DND-41 (cell line): ENCODE measurements around the gene NRXN3.

Experiments used
- ATAC-seq: fragments of 200-7000 bp; cut with Tn5 transposase; 3 replicates; pipeline ENCODE4 v1.9.1; 2021; ENCODE audit warnings: low read depth; ENCODE audit not compliant: insufficient read depth
- DNase-seq: peaks from one replicate; pipeline ENCODE4 v3.0.0-alpha.2; 2020
- H2AFZ ChIP-seq: 2 replicates; pipeline ENCODE4 v1.6.0; 2012; ENCODE audit warnings: low read depth, low read length
- H3K27ac ChIP-seq: 2 replicates; pipeline ENCODE4 v1.5.1; 2012; ENCODE audit warnings: low read length, inconsistent platforms
- H3K27me3 ChIP-seq: fragments of 200-600 bp; sonication (generic); 2 replicates; pipeline ENCODE4 v1.6.0; 2012; ENCODE audit warnings: low read length, mild to moderate bottlenecking, inconsistent platforms; ENCODE audit not compliant: insufficient read depth, poor library complexity
- H3K36me3 ChIP-seq: 2 replicates; pipeline ENCODE4 v1.5.1; 2012; ENCODE audit warnings: low read length, inconsistent platforms; ENCODE audit not compliant: insufficient read depth
- H3K4me1 ChIP-seq: 2 replicates; pipeline ENCODE4 v1.5.1; 2012; ENCODE audit warnings: mild to moderate bottlenecking, low read length; ENCODE audit not compliant: insufficient read depth
- H3K4me2 ChIP-seq: 2 replicates; pipeline ENCODE4 v1.6.0; 2012; ENCODE audit warnings: mild to moderate bottlenecking, moderate library complexity, low read length, inconsistent platforms; ENCODE audit not compliant: insufficient read depth
- H3K4me3 ChIP-seq, 2 experiments: fragments of 200-600 bp in 1 of 2; shearing (Covaris generic) in 1 of 2; 2 replicates each; pipeline ENCODE4 v1.5.1; 2012 to 2016; ENCODE audit warnings: inconsistent platforms in 2 of 2, low read length in 2 of 2, mild to moderate bottlenecking in 2 of 2, low read depth in 1 of 2, moderate library complexity in 1 of 2
- H3K79me2 ChIP-seq: 2 replicates; pipeline ENCODE4 v1.6.0; 2012; ENCODE audit warnings: low read length, inconsistent platforms; ENCODE audit not compliant: insufficient read depth
- H3K9ac ChIP-seq: 2 replicates; pipeline ENCODE4 v1.6.0; 2012; ENCODE audit warnings: low read depth, mild to moderate bottlenecking, inconsistent platforms, low read length, moderate library complexity
- H3K9me3 ChIP-seq: 2 replicates; pipeline ENCODE4 v1.5.1; 2012; ENCODE audit warnings: low read length, moderate library complexity, mild to moderate bottlenecking, inconsistent platforms; ENCODE audit not compliant: insufficient read depth, severe bottlenecking
- H4K20me1 ChIP-seq: 2 replicates; pipeline ENCODE4 v1.6.0; 2012; ENCODE audit warnings: low read length; ENCODE audit not compliant: insufficient read depth
- CTCF ChIP-seq: IDR thresholded peaks from 2 replicates; pipeline ENCODE4 v1.5.1; 2012; ENCODE audit warnings: borderline replicate concordance, low read length, moderate library complexity, mild to moderate bottlenecking; ENCODE audit not compliant: poor library complexity, severe bottlenecking; ENCODE audit errors: extremely low read depth
- EZH2 ChIP-seq: IDR thresholded peaks from 3 replicates; pipeline ENCODE4 v1.6.1; 2012; ENCODE audit warnings: borderline replicate concordance, low read depth, mild to moderate bottlenecking, moderate library complexity, low read length, inconsistent platforms; ENCODE audit not compliant: severe bottlenecking

NRXN3 gene

GRCh38 chr14:79418649-79419415, 1248.7 kb downstream of the NRXN3 start:
- Histone ChIP-seq H2AFZ (no peak overlapping the region), H3K4me3 (no peak overlapping the region), H3K4me1 (no peaks in the 10 kb centered on the region), H3K36me3 (no peaks in the 10 kb centered on the region), H3K9me3 (no peaks in the 10 kb centered on the region), H3K4me2 (no peak overlapping the region), H3K27ac (no peak overlapping the region), H4K20me1 (no peaks in the 10 kb centered on the region), H3K9ac (no peak overlapping the region), H3K79me2 (no peaks in the 10 kb centered on the region), H3K27me3 (no peaks in the 10 kb centered on the region)
- ATAC-seq, result no peak
- no peak for TF ChIP-seq EZH2
- TF ChIP-seq CTCF, result no peak
- no peak for DNase-seq

DNA sequence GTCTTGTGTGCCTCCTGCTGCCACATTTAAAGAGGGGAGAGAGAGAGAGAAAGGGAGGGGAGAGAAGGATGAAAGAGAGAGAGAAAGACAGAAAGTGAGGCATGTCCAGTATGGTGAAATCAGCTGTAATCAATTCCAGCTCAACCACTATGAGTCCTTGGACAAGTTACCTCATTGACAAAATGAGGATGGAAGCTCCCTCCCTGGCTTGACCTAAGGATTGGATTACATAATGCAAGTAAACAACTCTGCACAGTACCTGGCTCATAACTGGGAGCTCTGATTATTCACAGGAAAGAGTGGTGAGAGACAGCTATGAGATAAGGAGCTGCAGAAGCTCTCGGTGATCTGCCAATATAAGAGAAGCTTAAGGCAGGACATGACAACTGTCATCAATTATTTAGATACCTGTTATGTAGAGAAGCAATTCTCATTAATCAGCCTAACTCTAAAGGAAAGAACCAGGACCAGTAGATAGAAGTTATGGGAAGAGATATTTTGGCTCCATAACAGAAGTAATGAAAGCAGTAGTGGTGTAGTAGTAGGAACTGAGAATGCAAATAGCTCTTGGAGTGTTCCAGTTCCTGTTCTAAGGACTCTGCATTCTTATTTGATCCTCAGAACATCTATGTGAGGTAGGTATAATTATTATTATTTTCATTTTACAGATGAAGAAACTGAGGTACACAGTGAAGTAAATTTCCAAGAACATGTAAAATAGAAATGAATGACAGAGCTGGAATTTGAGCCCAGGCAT, 1249.6 kb downstream of the NRXN3 start:
- no peak overlapping the region for H3K27ac ChIP-seq
- no peaks in the 10 kb centered on the region for H3K27me3 ChIP-seq
- no peak overlapping the region for H3K4me2 ChIP-seq
- no peak for DNase-seq
- no peaks in the 10 kb centered on the region for H3K9me3 ChIP-seq
- ATAC-seq, result no peak
- no peak for TF ChIP-seq EZH2
- no peak for TF ChIP-seq CTCF
- no peaks in the 10 kb centered on the region for H3K4me1 ChIP-seq
- no peaks in the 10 kb centered on the region for H3K79me2 ChIP-seq
- H3K9ac ChIP-seq, result no peak overlapping the region
- H4K20me1 ChIP-seq, result no peaks in the 10 kb centered on the region
- no peaks in the 10 kb centered on the region for H3K36me3 ChIP-seq
- H2AFZ ChIP-seq, result no peak overlapping the region
- no peak overlapping the region for H3K4me3 ChIP-seq

DNA sequence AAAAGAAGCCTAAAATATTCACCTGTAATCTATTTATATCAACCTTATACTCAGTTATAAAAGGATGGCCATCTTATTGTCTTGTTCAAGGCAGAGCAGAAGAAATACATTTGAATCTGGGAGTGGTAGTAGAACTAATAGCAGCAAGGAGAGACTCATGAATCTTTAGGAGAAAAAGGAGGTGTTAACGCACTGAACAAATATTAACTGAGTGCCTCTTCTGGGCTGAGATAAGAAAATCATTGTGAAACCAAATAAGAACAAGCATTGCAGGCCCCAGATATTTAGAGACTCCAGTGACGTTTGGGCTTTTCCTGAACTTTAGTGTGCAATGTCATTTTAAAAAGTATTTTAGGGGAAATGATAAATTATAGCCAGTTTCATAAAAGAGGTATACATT, 1250.6 kb downstream of the NRXN3 start:
- Histone ChIP-seq H3K27me3 (no peaks in the 10 kb centered on the region), H3K4me1 (no peaks in the 10 kb centered on the region), H4K20me1 (no peaks in the 10 kb centered on the region), H3K9ac (no peak overlapping the region), H3K36me3 (no peaks in the 10 kb centered on the region), H2AFZ (no peak overlapping the region), H3K4me2 (no peak overlapping the region), H3K9me3 (no peaks in the 10 kb centered on the region), H3K79me2 (no peaks in the 10 kb centered on the region), H3K4me3 (no peak overlapping the region), H3K27ac (no peak overlapping the region)
- ATAC-seq (no peak), DNase-seq (no peak)
- TF ChIP-seq CTCF (no peak), EZH2 (no peak)
